ENCODE measurements around the gene MKX. TPM values are rescaled to one million over a fixed set of nuclear protein-coding genes. Genes with fewer than 3 reads are reported as not detected.

The MKX gene
- total RNA-seq, 1 donor from 2014 or later = 3.9 TPM

GRCh38 chr10:27720529-27720928 is 25.1 kb downstream of the MKX start:
- Histone ChIP-seq H4K20me1 (ENCODE audit: insufficient read depth, low read length) (no peaks in the 10 kb centered on the region), H3K79me2 (ENCODE audit: insufficient read depth, low read length) (no peaks in the 10 kb centered on the region), H3K4me3 (ENCODE audit: insufficient read depth, low read depth, low read length) (no peak overlapping the region), H3K9ac (ENCODE audit: low read length) (no peak overlapping the region), H3K9me3 (ENCODE audit: insufficient read depth, low read depth, low read length) (no peaks in the 10 kb centered on the region), H3K27me3 (ENCODE audit: insufficient read depth, low read length) (no peaks in the 10 kb centered on the region), H3K4me2 (ENCODE audit: low read length) (no peak overlapping the region), H3K27ac (ENCODE audit: low read depth, low read length) (no peak overlapping the region), H3K36me3 (ENCODE audit: insufficient read depth, low read length) (no peaks in the 10 kb centered on the region), H2AFZ (ENCODE audit: low read depth, low read length) (no peak overlapping the region), H3K4me1 (ENCODE audit: insufficient read depth, low read length) (no peaks in the 10 kb centered on the region)
- Mint-ChIP-seq H3K4me3 (ENCODE audit: unreplicated experiment) (no peak overlapping the region), H3K27me3 (ENCODE audit: low read depth, unreplicated experiment) (no peaks in the 10 kb centered on the region), H3K9me3 (ENCODE audit: unreplicated experiment) (no peaks in the 10 kb centered on the region), H3K27ac (ENCODE audit: unreplicated experiment) (no peak overlapping the region), H3K4me1 (ENCODE audit: low read depth, unreplicated experiment) (peaks cover 19% of the 10 kb centered on the region), H3K36me3 (ENCODE audit: low read depth, unreplicated experiment) (no peaks in the 10 kb centered on the region)
- DNase-seq (ENCODE audit: low read depth) (no peak), FAIRE-seq (no peak)
- TF ChIP-seq CTCF (IDR thresholded peaks at IDR 0.05; ENCODE audit: insufficient read depth, low read depth, low read length) (no peak), EZH2 (IDR thresholded peaks at IDR 0.05; ENCODE audit: insufficient read depth, low read length) (no peak)

- H3K27me3 ChIP-seq (ENCODE audit: insufficient read depth, low read length) = no peaks in the 10 kb centered on the region
- Mint-ChIP-seq H3K36me3 (ENCODE audit: low read depth, unreplicated experiment) (no peaks in the 10 kb centered on the region), H3K27me3 (ENCODE audit: low read depth, unreplicated experiment) (no peaks in the 10 kb centered on the region), H3K4me1 (ENCODE audit: low read depth, unreplicated experiment) (peaks cover 23% of the 10 kb centered on the region), H3K9me3 (ENCODE audit: unreplicated experiment) (no peaks in the 10 kb centered on the region), H3K27ac (ENCODE audit: unreplicated experiment) (no peak overlapping the region), H3K4me3 (ENCODE audit: unreplicated experiment) (no peak overlapping the region)
- no peak overlapping the region for H3K4me2 ChIP-seq (ENCODE audit: low read length)
- H3K4me3 ChIP-seq (ENCODE audit: insufficient read depth, low read depth, low read length) = no peak overlapping the region
- FAIRE-seq (no peak), DNase-seq (ENCODE audit: low read depth) (no peak)
- H3K79me2 ChIP-seq (ENCODE audit: insufficient read depth, low read length) = no peaks in the 10 kb centered on the region
- H2AFZ ChIP-seq (ENCODE audit: low read depth, low read length) = no peak overlapping the region
- no peaks in the 10 kb centered on the region for H3K4me1 ChIP-seq (ENCODE audit: insufficient read depth, low read length)
- H3K36me3 ChIP-seq (ENCODE audit: insufficient read depth, low read length) = no peaks in the 10 kb centered on the region
- TF ChIP-seq EZH2 (IDR thresholded peaks at IDR 0.05; ENCODE audit: insufficient read depth, low read length) (no peak), CTCF (IDR thresholded peaks at IDR 0.05; ENCODE audit: insufficient read depth, low read depth, low read length) (no peak)
- no peaks in the 10 kb centered on the region for H4K20me1 ChIP-seq (ENCODE audit: insufficient read depth, low read length)
- H3K9ac ChIP-seq (ENCODE audit: low read length) = no peak overlapping the region
- H3K27ac ChIP-seq (ENCODE audit: low read depth, low read length) = no peak overlapping the region
- no peaks in the 10 kb centered on the region for H3K9me3 ChIP-seq (ENCODE audit: insufficient read depth, low read depth, low read length)
Measured at GRCh38 chr10:27719052-27719451, 26.6 kb downstream of the MKX start.

DNA sequence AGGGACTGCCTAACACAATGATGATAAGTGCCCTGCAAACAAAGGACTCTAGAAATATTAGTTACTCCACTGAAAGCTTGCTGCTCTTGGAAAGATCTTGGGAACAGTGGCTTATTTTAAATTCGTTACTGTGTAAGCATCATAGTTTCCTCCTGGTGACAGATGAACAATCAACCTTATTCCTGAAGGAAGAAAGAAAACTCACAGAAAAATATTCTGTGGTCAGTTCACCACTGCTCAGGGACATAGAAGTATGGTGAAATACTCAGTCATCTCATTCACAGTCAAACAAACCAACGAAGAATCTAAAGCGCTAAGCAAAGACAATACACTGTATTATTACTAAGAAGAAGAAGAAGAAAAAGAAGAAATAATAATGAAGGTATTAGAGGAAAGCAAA is 27.8 kb downstream of the MKX start:
- Mint-ChIP-seq H3K4me1 (ENCODE audit: low read depth, unreplicated experiment) (peaks cover 17% of the 10 kb centered on the region), H3K36me3 (ENCODE audit: low read depth, unreplicated experiment) (no peaks in the 10 kb centered on the region), H3K9me3 (ENCODE audit: unreplicated experiment) (no peaks in the 10 kb centered on the region), H3K27ac (ENCODE audit: unreplicated experiment) (peak overlapping the region; percentile 28), H3K4me3 (ENCODE audit: unreplicated experiment) (no peak overlapping the region), H3K27me3 (ENCODE audit: low read depth, unreplicated experiment) (peaks cover 3% of the 10 kb centered on the region)
- no peaks in the 10 kb centered on the region for H4K20me1 ChIP-seq (ENCODE audit: insufficient read depth, low read length)
- TF ChIP-seq EZH2 (IDR thresholded peaks at IDR 0.05; ENCODE audit: insufficient read depth, low read length) (no peak), CTCF (IDR thresholded peaks at IDR 0.05; ENCODE audit: insufficient read depth, low read depth, low read length) (no peak)
- H3K9ac ChIP-seq (ENCODE audit: low read length) = no peak overlapping the region
- no peaks in the 10 kb centered on the region for H3K4me1 ChIP-seq (ENCODE audit: insufficient read depth, low read length)
- no peaks in the 10 kb centered on the region for H3K79me2 ChIP-seq (ENCODE audit: insufficient read depth, low read length)
- H2AFZ ChIP-seq (ENCODE audit: low read depth, low read length) = no peak overlapping the region
- no peak for FAIRE-seq
- H3K27ac ChIP-seq (ENCODE audit: low read depth, low read length) = no peak overlapping the region
- H3K27me3 ChIP-seq (ENCODE audit: insufficient read depth, low read length) = no peaks in the 10 kb centered on the region
- H3K4me2 ChIP-seq (ENCODE audit: low read length) = no peak overlapping the region
- no peak overlapping the region for H3K4me3 ChIP-seq (ENCODE audit: insufficient read depth, low read depth, low read length)
- no peaks in the 10 kb centered on the region for H3K36me3 ChIP-seq (ENCODE audit: insufficient read depth, low read length)
- no peaks in the 10 kb centered on the region for H3K9me3 ChIP-seq (ENCODE audit: insufficient read depth, low read depth, low read length)
- DNase-seq (ENCODE audit: low read depth) = no peak
